Thoracic aorta (tissue), 2 donors: Measurements from ENCODE around the gene MIGA1. TPM values are rescaled to one million over a fixed set of nuclear protein-coding genes. Genes with fewer than 3 reads are reported as not detected.
"Not testable (repeated sequence)": the region's sequence is repeated elsewhere in the genome, so short reads cannot be mapped to it uniquely, and the experiment has no call there.

Experiments
- ATAC-seq: fragments of 150-250 bp; one replicate; pipeline ENCODE4 v1.8.0; 2017; ENCODE audit warnings: low read depth; ENCODE audit not compliant: insufficient number of reproducible peaks, low FRiP score
- DNase-seq: peaks from one replicate; pipeline ENCODE4 v3.0.0-alpha.2; 2020; ENCODE audit warnings: low spot score
- H3K27ac ChIP-seq, 2 donors: fragments of 200-600 bp; sonication (generic); 1 replicate in 1 of 2; 2 replicates in 1 of 2; pipeline ENCODE4 v1.5.1; 2016; ENCODE audit warnings: mild to moderate bottlenecking in 2 of 2, moderate library complexity in 2 of 2
- H3K27me3 ChIP-seq: fragments of 200-600 bp; sonication (generic); replicated peaks from 2 replicates; pipeline ENCODE4 v1.6.0; 2016; ENCODE audit warnings: mild to moderate bottlenecking; ENCODE audit not compliant: insufficient read depth
- H3K36me3 ChIP-seq: fragments of 200-600 bp; sonication (generic); one replicate; pipeline ENCODE4 v1.5.1; 2016
- H3K4me1 ChIP-seq, 2 donors: fragments of 200-600 bp; sonication (generic); 1 replicate in 1 of 2; 2 replicates in 1 of 2; pipeline versions ENCODE4 v1.5.1 to v1.6.0; 2016; ENCODE audit warnings: low read depth in 2 of 2, mild to moderate bottlenecking in 1 of 2; ENCODE audit not compliant: control insufficient read depth in 1 of 2
- H3K4me3 ChIP-seq: fragments of 200-600 bp; sonication (generic); 2 replicates; pipeline ENCODE4 v1.5.1; 2016; ENCODE audit warnings: mild to moderate bottlenecking
- H3K9me3 ChIP-seq: fragments of 200-600 bp; sonication (generic); 2 replicates; pipeline ENCODE4 v1.5.1; 2016
- CTCF ChIP-seq: fragments of 200-600 bp; sonication (generic); IDR thresholded peaks from one replicate; pipeline ENCODE4 v1.5.1; 2019; ENCODE audit warnings: antibody characterized with exemption
- total RNA-seq, 2 donors: library from RNA; depleted of rRNA; stranded (reverse); fragments of >200 nt; gene quantifications; one replicate each; pipeline versions ENCODE4 v1.1.0 to v1.2.3, GENCODE V29; 2016

The MIGA1 gene
- total RNA-seq, 2 donors from 2014 or later, result 16.0 to 24.3 TPM

DNA sequence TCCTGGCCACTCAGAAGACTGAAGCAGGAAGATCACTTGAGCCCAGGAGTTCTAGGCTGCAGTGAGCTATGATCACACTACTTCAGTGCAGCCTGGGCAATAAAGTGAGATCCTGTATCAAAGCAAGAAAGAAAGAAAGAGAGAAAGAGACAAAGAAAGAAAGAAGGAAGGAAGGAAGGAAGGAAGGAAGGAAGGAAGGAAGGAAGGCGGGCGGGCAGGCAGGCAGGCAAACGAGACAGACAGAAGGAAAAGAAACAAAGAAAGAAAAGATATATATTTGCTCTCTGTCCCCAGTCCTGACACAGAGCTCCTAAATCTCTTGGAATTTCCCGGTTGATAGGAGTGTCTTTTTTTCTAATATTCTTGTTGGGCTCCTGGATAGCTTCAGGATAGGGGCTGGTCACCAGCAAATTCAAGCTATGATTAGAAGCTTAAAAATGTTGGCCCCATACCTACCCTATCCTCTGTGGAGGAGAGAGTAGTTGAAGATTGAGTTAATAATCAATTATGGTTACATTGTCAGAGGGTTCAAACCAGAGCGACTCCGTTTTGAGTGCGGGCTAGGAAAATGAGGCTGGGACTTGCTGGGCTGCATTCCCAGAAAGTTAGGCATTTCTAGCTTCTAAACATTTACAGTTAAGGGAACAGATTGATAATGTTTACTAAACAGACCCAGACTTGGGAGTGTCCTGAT lies 3.3 kb upstream of the MIGA1 start:
- Histone ChIP-seq H3K4me1 (peaks cover 8 to 12% of the 10 kb centered on the region in 2 donors), H3K36me3 (no peaks in the 10 kb centered on the region), H3K4me3 (no peak overlapping the region), H3K9me3 (no peaks in the 10 kb centered on the region), H3K27ac (no peak overlapping the region), H3K27me3 (no peaks in the 10 kb centered on the region)
- ATAC-seq, result no peak
- no peak for DNase-seq
- no peak for TF ChIP-seq CTCF

GRCh38 chr1:77781683-77782082 lies 2.2 kb downstream of the MIGA1 start:
- H3K4me3 ChIP-seq, result no peak overlapping the region
- H3K4me1 ChIP-seq, result peaks cover 8 to 19% of the 10 kb centered on the region in 2 donors
- ATAC-seq (no peak), DNase-seq (no peak)
- H3K27me3 ChIP-seq, result no peaks in the 10 kb centered on the region
- peaks cover 26% of the 10 kb centered on the region for H3K36me3 ChIP-seq
- H3K9me3 ChIP-seq, result no peaks in the 10 kb centered on the region
- TF ChIP-seq CTCF, result no peak
- H3K27ac ChIP-seq, result no peak overlapping the region

DNA sequence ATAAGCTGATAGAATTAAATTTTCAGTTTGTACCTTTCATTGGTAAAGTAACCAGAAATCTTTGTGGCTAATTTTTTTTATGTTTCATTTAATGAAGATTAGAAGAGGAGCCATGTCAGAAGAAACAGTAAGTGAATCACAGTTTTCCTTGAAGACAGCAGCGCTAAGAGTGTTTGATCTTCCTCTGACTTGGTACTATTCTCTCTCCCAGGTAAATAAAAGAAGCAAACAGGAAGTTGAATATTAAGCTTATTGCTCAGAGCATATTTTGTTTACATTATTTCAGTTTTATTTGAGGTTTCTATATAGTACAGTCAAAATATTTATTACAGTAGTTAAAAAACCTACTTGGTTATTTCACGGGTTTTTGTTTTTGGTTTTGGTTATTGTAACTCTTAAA lies 3.7 kb downstream of the MIGA1 start:
- Histone ChIP-seq H3K9me3 (no peaks in the 10 kb centered on the region), H3K4me1 (peaks cover 8 to 19% of the 10 kb centered on the region in 2 donors), H3K36me3 (peaks cover 34% of the 10 kb centered on the region), H3K27ac (no peak overlapping the region), H3K27me3 (no peaks in the 10 kb centered on the region), H3K4me3 (no peak overlapping the region)
- ATAC-seq, result no peak
- no peak for TF ChIP-seq CTCF
- DNase-seq, result no peak

GRCh38 chr1:77786093-77786741 lies 6.8 kb downstream of the MIGA1 start:
- H3K4me3 ChIP-seq, H3K9me3 ChIP-seq, H3K27ac ChIP-seq, DNase-seq, H3K27me3 ChIP-seq, ATAC-seq, H3K4me1 ChIP-seq: not testable (repeated sequence)
- peaks cover 41% of the 10 kb centered on the region for H3K36me3 ChIP-seq

GRCh38 chr1:77794550-77794949 lies 15.1 kb downstream of the MIGA1 start:
- DNase-seq (no peak), ATAC-seq (no peak)
- no peak for TF ChIP-seq CTCF
- Histone ChIP-seq H3K4me3 (no peak overlapping the region), H3K27me3 (no peaks in the 10 kb centered on the region), H3K36me3 (no peaks in the 10 kb centered on the region), H3K4me1 (peaks cover 0 to 22% of the 10 kb centered on the region in 2 donors), H3K9me3 (no peaks in the 10 kb centered on the region), H3K27ac (no peak overlapping the region)
